ENCODE results near the gene PRDM16. TPM values are rescaled to one million over a fixed set of nuclear protein-coding genes. Genes with fewer than 3 reads are reported as not detected.

Gene PRDM16
- total RNA-seq, 1 donor from 2014 or later, result 18.3 TPM

- no peak for TF ChIP-seq CTCF (IDR thresholded peaks at IDR 0.05)
- DNase-seq (ENCODE audit: low spot score), result peak; percentile 82
- Mint-ChIP-seq H3K27me3 (ENCODE audit: low read depth) (peaks cover 15% of the 10 kb centered on the region), H3K27ac (ENCODE audit: unreplicated experiment) (no peak overlapping the region), H3K36me3 (ENCODE audit: low read depth) (no peaks in the 10 kb centered on the region), H3K9me3 (ENCODE audit: low read depth) (no peaks in the 10 kb centered on the region), H3K4me1 (ENCODE audit: low read depth) (no peaks in the 10 kb centered on the region), H3K4me3 (ENCODE audit: unreplicated experiment) (no peak overlapping the region)
Observed at GRCh38 chr1:3029991-3030662, 38.9 kb upstream of the PRDM16 start.

GRCh38 chr1:3030663-3031381 lies 38.2 kb upstream of the PRDM16 start:
- H3K4me3 Mint-ChIP-seq (ENCODE audit: unreplicated experiment), result no peak overlapping the region
- peaks cover 21% of the 10 kb centered on the region for H3K27me3 Mint-ChIP-seq (ENCODE audit: low read depth)
- no peak for TF ChIP-seq CTCF (IDR thresholded peaks at IDR 0.05)
- no peaks in the 10 kb centered on the region for H3K4me1 Mint-ChIP-seq (ENCODE audit: low read depth)
- H3K9me3 Mint-ChIP-seq (ENCODE audit: low read depth), result no peaks in the 10 kb centered on the region
- no peaks in the 10 kb centered on the region for H3K36me3 Mint-ChIP-seq (ENCODE audit: low read depth)
- DNase-seq (ENCODE audit: low spot score), result no peak
- no peak overlapping the region for H3K27ac Mint-ChIP-seq (ENCODE audit: unreplicated experiment)

GRCh38 chr1:3031401-3032221 lies 37.4 kb upstream of the PRDM16 start:
- peak; percentile 90 for DNase-seq (ENCODE audit: low spot score)
- no peaks in the 10 kb centered on the region for H3K4me1 Mint-ChIP-seq (ENCODE audit: low read depth)
- no peak for TF ChIP-seq CTCF (IDR thresholded peaks at IDR 0.05)
- no peaks in the 10 kb centered on the region for H3K36me3 Mint-ChIP-seq (ENCODE audit: low read depth)
- no peak overlapping the region for H3K27ac Mint-ChIP-seq (ENCODE audit: unreplicated experiment)
- no peaks in the 10 kb centered on the region for H3K9me3 Mint-ChIP-seq (ENCODE audit: low read depth)
- no peak overlapping the region for H3K4me3 Mint-ChIP-seq (ENCODE audit: unreplicated experiment)
- H3K27me3 Mint-ChIP-seq (ENCODE audit: low read depth), result peaks cover 29% of the 10 kb centered on the region

GRCh38 chr1:3032371-3033039 lies 36.5 kb upstream of the PRDM16 start:
- Mint-ChIP-seq H3K4me3 (ENCODE audit: unreplicated experiment) (no peak overlapping the region), H3K27me3 (ENCODE audit: low read depth) (peaks cover 31% of the 10 kb centered on the region), H3K27ac (ENCODE audit: unreplicated experiment) (peak overlapping the region; percentile 8), H3K9me3 (ENCODE audit: low read depth) (no peaks in the 10 kb centered on the region), H3K4me1 (ENCODE audit: low read depth) (no peaks in the 10 kb centered on the region), H3K36me3 (ENCODE audit: low read depth) (no peaks in the 10 kb centered on the region)
- no peak for TF ChIP-seq CTCF (IDR thresholded peaks at IDR 0.05)
- peak; percentile 82 for DNase-seq (ENCODE audit: low spot score)
